Measurements from ENCODE around the gene LDLRAD4.

LDLRAD4 gene

GRCh38 chr18:13440277-13441248 lies 222.0 kb downstream of the LDLRAD4 start:
- no peak for DNase-seq (ENCODE audit: extremely low read depth in 1 of 2, low read depth in 1 of 2)

- no peak for DNase-seq (ENCODE audit: extremely low read depth in 1 of 2, low read depth in 1 of 2)
Measured at GRCh38 chr18:13441736-13442135, 223.2 kb downstream of the LDLRAD4 start.

- no peak for DNase-seq (ENCODE audit: extremely low read depth in 1 of 2, low read depth in 1 of 2)
Measured at GRCh38 chr18:13442451-13442850, 223.9 kb downstream of the LDLRAD4 start.

- no peak for DNase-seq (ENCODE audit: extremely low read depth in 1 of 2, low read depth in 1 of 2)
Measured at GRCh38 chr18:13443552-13443951, 225.0 kb downstream of the LDLRAD4 start.

- no peak for DNase-seq (ENCODE audit: extremely low read depth in 1 of 2, low read depth in 1 of 2)
Measured at GRCh38 chr18:13444430-13445240, 226.1 kb downstream of the LDLRAD4 start.

- DNase-seq (ENCODE audit: extremely low read depth in 1 of 2, low read depth in 1 of 2): no peak
Measured at GRCh38 chr18:13445241-13445897, 226.8 kb downstream of the LDLRAD4 start.

GRCh38 chr18:13446024-13446423 lies 227.5 kb downstream of the LDLRAD4 start:
- DNase-seq (ENCODE audit: extremely low read depth in 1 of 2, low read depth in 1 of 2): no peak

- no peak for DNase-seq (ENCODE audit: extremely low read depth in 1 of 2, low read depth in 1 of 2)
Measured at GRCh38 chr18:13446610-13447461, 228.3 kb downstream of the LDLRAD4 start.

GRCh38 chr18:13447621-13448334 lies 229.2 kb downstream of the LDLRAD4 start:
- no peak for DNase-seq (ENCODE audit: extremely low read depth in 1 of 2, low read depth in 1 of 2)

GRCh38 chr18:13448335-13448795 lies 229.8 kb downstream of the LDLRAD4 start:
- no peak for DNase-seq (ENCODE audit: extremely low read depth in 1 of 2, low read depth in 1 of 2)

GRCh38 chr18:13449651-13450050 lies 231.1 kb downstream of the LDLRAD4 start:
- DNase-seq (ENCODE audit: extremely low read depth in 1 of 2, low read depth in 1 of 2): no peak

- no peak for DNase-seq (ENCODE audit: extremely low read depth in 1 of 2, low read depth in 1 of 2)
Measured at GRCh38 chr18:13450289-13451212, 232.0 kb downstream of the LDLRAD4 start.

GRCh38 chr18:13451213-13451540 lies 232.6 kb downstream of the LDLRAD4 start:
- no peak for DNase-seq (ENCODE audit: extremely low read depth in 1 of 2, low read depth in 1 of 2)

GRCh38 chr18:13451661-13452387 lies 233.3 kb downstream of the LDLRAD4 start:
- DNase-seq (ENCODE audit: extremely low read depth in 1 of 2, low read depth in 1 of 2): no peak

- no peak for DNase-seq (ENCODE audit: extremely low read depth in 1 of 2, low read depth in 1 of 2)
Measured at GRCh38 chr18:13452388-13452811, 233.8 kb downstream of the LDLRAD4 start.

GRCh38 chr18:13452871-13453680 lies 234.5 kb downstream of the LDLRAD4 start:
- no peak for DNase-seq (ENCODE audit: extremely low read depth in 1 of 2, low read depth in 1 of 2)

GRCh38 chr18:13453714-13454113 lies 235.2 kb downstream of the LDLRAD4 start:
- DNase-seq (ENCODE audit: extremely low read depth in 1 of 2, low read depth in 1 of 2): no peak
